K562 (cell line): ENCODE results near the gene NF1. TPM values are rescaled to one million over a fixed set of nuclear protein-coding genes. Genes with fewer than 3 reads are reported as not detected.

Experiments
- ATAC-seq: fragments of 200-7000 bp; cut with Tn5 transposase; 3 replicates; pipeline ENCODE4 v1.9.1; 2020; ENCODE audit warnings: moderate library complexity
- BruUV-seq: library from RNA; stranded (reverse); fragments of 400-500 nt; replicated peaks from 2 replicates; lab custom pipeline; 2021; lab: Mats Ljungman, UMichigan
- CTCF ChIA-PET: fragments of 300-600 bp; formaldehyde crosslinking; extraction: SDS; loops from one replicate; lab custom pipeline; 2021; ENCODE audit warnings: low intra/inter-chr PET ratio; lab: Yijun Ruan, JAX
- POLR2A ChIA-PET: fragments of 300-600, 350-650 bp; sonication (Branson Sonifier 250); formaldehyde crosslinking; extraction: SDS; loops from one replicate; lab custom pipeline; 2021; ENCODE audit warnings: antibody characterized with exemption, inconsistent platforms; lab: Yijun Ruan, JAX
- DNase-seq, 4 experiments: peaks; one replicate each; pipeline versions ENCODE4 v3.0.0 to v3.0.0-alpha.2; 2011 to 2018; ENCODE audit warnings: low spot score in 3 of 4, mixed read lengths in 3 of 4; ENCODE audit errors: extremely low read depth in 1 of 4
- FAIRE-seq: peaks from 2 replicates; lab custom pipeline; 2011; peaks lifted over from hg19 to GRCh38; lab: Jason Lieb, UNC
- H2AFZ ChIP-seq: 2 replicates; pipeline ENCODE4 v1.6.0; 2011; ENCODE audit warnings: low read depth, low read length, control low read depth, inconsistent platforms
- H3K27ac ChIP-seq: fragments of 200-600 bp; 3 replicates; pipeline ENCODE4 v1.8.0; 2011; ENCODE audit warnings: low read depth, mild to moderate bottlenecking, control low read depth, inconsistent platforms, low read length, moderate library complexity, mixed read lengths; ENCODE audit errors: extremely low read depth
- H3K27me3 ChIP-seq, 2 experiments: fragments of 300-600 bp in 1 of 2; 2 replicates in 1 of 2; 3 replicates in 1 of 2; pipeline versions ENCODE4 v1.6.0 to v1.8.0; 2011; ENCODE audit warnings: inconsistent platforms in 2 of 2, low read length in 2 of 2, mild to moderate bottlenecking in 1 of 2, mixed read lengths in 1 of 2, moderate library complexity in 1 of 2; ENCODE audit not compliant: control insufficient read depth in 2 of 2, insufficient read depth in 2 of 2
- H3K36me3 ChIP-seq: fragments of 300-600 bp; 3 replicates; pipeline ENCODE4 v1.8.0; 2011; ENCODE audit warnings: mild to moderate bottlenecking, low read length, inconsistent platforms; ENCODE audit not compliant: control insufficient read depth, insufficient read depth
- H3K4me1 ChIP-seq, 2 experiments: fragments of 200-600 bp in 1 of 2; replicated peaks in 1 of 2; 2 replicates in 1 of 2; 3 replicates in 1 of 2; pipeline versions ENCODE4 v1.5.1 to v1.8.0; 2011; ENCODE audit warnings: inconsistent platforms in 2 of 2, low read length in 2 of 2, mild to moderate bottlenecking in 1 of 2, mixed read lengths in 1 of 2, moderate library complexity in 1 of 2; ENCODE audit not compliant: control insufficient read depth in 2 of 2, insufficient read depth in 2 of 2
- H3K4me2 ChIP-seq: 2 replicates; pipeline ENCODE4 v1.6.1; 2011; ENCODE audit warnings: low read length, control low read depth, inconsistent platforms, mixed read lengths; ENCODE audit not compliant: insufficient read depth
- H3K4me3 ChIP-seq: fragments of 200-600 bp; sonication (generic), shearing (Covaris generic); 2 replicates; pipeline ENCODE4 v1.5.1; 2016; ENCODE audit warnings: control low read depth, inconsistent platforms
- H3K79me2 ChIP-seq: fragments of 200-600 bp; 3 replicates; pipeline ENCODE4 v1.8.0; 2011; ENCODE audit warnings: low read length, inconsistent platforms; ENCODE audit not compliant: control insufficient read depth, insufficient read depth
- H3K9ac ChIP-seq, 2 experiments: 2 replicates each; pipeline versions ENCODE4 v1.6.0 to v1.6.1; 2011; ENCODE audit warnings: low read depth in 2 of 2, low read length in 2 of 2, control low read depth in 1 of 2, inconsistent platforms in 1 of 2, mild to moderate bottlenecking in 1 of 2, mixed read lengths in 1 of 2; ENCODE audit not compliant: insufficient read depth in 1 of 2
- H3K9me1 ChIP-seq: one replicate; pipeline ENCODE4 v1.6.0; 2011; ENCODE audit warnings: inconsistent platforms, mild to moderate bottlenecking, low read length, moderate library complexity; ENCODE audit not compliant: control insufficient read depth, insufficient read depth
- H3K9me3 ChIP-seq: replicated peaks from 2 replicates; pipeline ENCODE4 v1.5.1; 2011; ENCODE audit warnings: low read depth, low read length, inconsistent platforms; ENCODE audit not compliant: control insufficient read depth, insufficient read depth
- H4K20me1 ChIP-seq: replicated peaks from 2 replicates; pipeline ENCODE4 v1.6.1; 2011; ENCODE audit warnings: low read length, inconsistent platforms, mixed read lengths; ENCODE audit not compliant: control insufficient read depth, insufficient read depth
- CHD7 ChIP-seq: fragments of 200-600 bp; sonication (generic); IDR thresholded peaks from one replicate; pipeline ENCODE4 v1.6.1; 2012; ENCODE audit warnings: mild to moderate bottlenecking, low read depth, low read length, inconsistent platforms
- CLOCK ChIP-seq: fragments of 250-450 bp; sonication (Bioruptor Pico); IDR thresholded peaks from 2 replicates; pipeline ENCODE4 v1.4.0; 2020; ENCODE audit warnings: mild to moderate bottlenecking, moderate library complexity, borderline replicate concordance
- NCOA2 ChIP-seq, 2 experiments: fragments of 450-650 bp; IDR thresholded peaks; 2 replicates each; pipeline ENCODE4 v1.6.1; 2018; ENCODE audit warnings: mild to moderate bottlenecking in 2 of 2, moderate library complexity in 1 of 2; ENCODE audit not compliant: partially characterized antibody in 2 of 2
- RFX1 ChIP-seq: fragments of 450-650 bp; IDR thresholded peaks from 2 replicates; pipeline ENCODE4 v1.6.1; 2016; ENCODE audit warnings: mild to moderate bottlenecking, moderate library complexity
- SNAPC5 ChIP-seq: fragments of 250-450 bp; sonication (Bioruptor Pico); IDR thresholded peaks from 2 replicates; pipeline ENCODE4 v1.8.0; 2021; ENCODE audit warnings: moderate library complexity, mild to moderate bottlenecking, inconsistent platforms
- SOX6 ChIP-seq: fragments of 450-650 bp; IDR thresholded peaks from 2 replicates; pipeline ENCODE4 v1.6.1; 2014; ENCODE audit warnings: mild to moderate bottlenecking
- SP1 ChIP-seq: sonication (generic); formaldehyde crosslinking; IDR thresholded peaks from 2 replicates; pipeline ENCODE4 v1.8.1; 2022; ENCODE audit warnings: mild to moderate bottlenecking, missing genetic modification reagents
- ZFPM2 ChIP-seq: fragments of 250-450 bp; sonication (Bioruptor Pico); IDR thresholded peaks from 2 replicates; pipeline ENCODE4 v1.5.1; 2022; ENCODE audit warnings: mild to moderate bottlenecking
- ZNF778 ChIP-seq: fragments of 450-650 bp; formaldehyde crosslinking; IDR thresholded peaks from 2 replicates; pipeline ENCODE4 v1.4.0; 2020; ENCODE audit warnings: mild to moderate bottlenecking, moderate library complexity
- in situ Hi-C: fragments of 300-500 bp; cut with MboI; formaldehyde crosslinking; loops from 4 replicates; pipeline ENCODE4 v1.15.0; 2018; ENCODE audit warnings: inconsistent platforms, mixed read lengths
- intact Hi-C: fragments of 100-400 bp; cut with micrococcal nuclease; formaldehyde crosslinking; loops from 2 replicates; pipeline ENCODE4 v1.14.2; 2022
- polyA plus RNA-seq, 8 experiments: library from polyadenylated mRNA; depleted of rRNA in 4 of 8; stranded (reverse) in 5 of 8; unstranded in 3 of 8; fragments of >200 nt; fragmentation: Nextera tagmentation in 2 of 8; fragmentation: Illumina TruSeq in 1 of 8; extraction: Ambion mirVana in 2 of 8; extraction: Trizol in 1 of 8; gene quantifications; 2 replicates each; pipeline versions ENCODE4 v1.2.1 to v1.2.3, GENCODE V29; 2011 to 2014; ENCODE audit warnings: inconsistent platforms in 1 of 8, missing spikeins in 1 of 8
- total RNA-seq, 7 experiments: library from RNA; depleted of rRNA in 6 of 7; stranded (reverse); fragments of >200 nt in 6 of 7; fragmentation: Illumina TruSeq in 2 of 7; extraction: Trizol in 2 of 7; gene quantifications; 2 replicates each; pipeline versions ENCODE4 v1.2.1 to v1.2.3, GENCODE V29; 2011 to 2021; ENCODE audit warnings: low replicate concordance in 1 of 7

Gene NF1
- total and polyA plus RNA-seq, 9 of the 15 experiments (the other 6 are each of a cell fraction or from before 2014, with no cell fraction given) = 3.4 to 41.9 (median 24.3) TPM

- intact Hi-C loops = no loop called here
- in situ Hi-C loops = loop anchor here (10.0 kb wide), 1 partner anchor 366 kb away; no protein-coding TSS in a partner anchor
- no peaks in the 10 kb centered on the region for H3K4me1 ChIP-seq
- no peak for ATAC-seq
- H3K27me3 ChIP-seq = no peaks in the 10 kb centered on the region
- H3K9me3 ChIP-seq = no peaks in the 10 kb centered on the region
- DNase-seq = no peak
- CTCF ChIA-PET = no interaction called here
- POLR2A ChIA-PET = interaction anchor here (1.1 kb wide), 1 partner anchor 142 kb away, joined by 4 read pairs; no protein-coding TSS in a partner anchor
- no peaks in the 10 kb centered on the region; the same call in 1 of the 2 replicates for H4K20me1 ChIP-seq
- no peak overlapping the region for H3K4me2 ChIP-seq
- H3K4me3 ChIP-seq = no peak overlapping the region
- H2AFZ ChIP-seq = no peak overlapping the region
- no peaks in the 10 kb centered on the region for H3K9me1 ChIP-seq
- H3K9ac ChIP-seq = no peak overlapping the region
- BruUV-seq = no TSS peak
- no peak overlapping the region for H3K27ac ChIP-seq
- peaks cover 8% of the 10 kb centered on the region; the same call in 2 of the 3 replicates for H3K36me3 ChIP-seq
- H3K79me2 ChIP-seq = no peaks in the 10 kb centered on the region
- FAIRE-seq = no peak
- no peak for TF ChIP-seq SNAPC5 (CRISPR knock-in tag)
- no peak for TF ChIP-seq SP1 (CRISPR knock-in tag)
- TF ChIP-seq RFX1 = no peak
- no peak for TF ChIP-seq ZNF778 (CRISPR knock-in tag)
- no peak for TF ChIP-seq ZFPM2 (CRISPR knock-in tag)
- TF ChIP-seq CHD7 = no peak
- no peak for TF ChIP-seq NCOA2 (IDR thresholded peaks at IDR 0.05; ENCODE audit: partially characterized antibody in 2 of 2)
- TF ChIP-seq SOX6 = no peak
- no peak for TF ChIP-seq CLOCK (CRISPR knock-in tag)
Observed at GRCh38 chr17:31381165-31381668, 286.4 kb downstream of the NF1 start.
